ENCODE data around the gene PPCS. TPM values are rescaled to one million over a fixed set of nuclear protein-coding genes. Genes with fewer than 3 reads are reported as not detected.
"Not testable (repeated sequence)": the region's sequence is repeated elsewhere in the genome, so short reads cannot be mapped to it uniquely, and the experiment has no call there.

PPCS gene
- total RNA-seq, 4 donors from 2014 or later: 11.5 to 76.3 (median 46.7) TPM

DNA sequence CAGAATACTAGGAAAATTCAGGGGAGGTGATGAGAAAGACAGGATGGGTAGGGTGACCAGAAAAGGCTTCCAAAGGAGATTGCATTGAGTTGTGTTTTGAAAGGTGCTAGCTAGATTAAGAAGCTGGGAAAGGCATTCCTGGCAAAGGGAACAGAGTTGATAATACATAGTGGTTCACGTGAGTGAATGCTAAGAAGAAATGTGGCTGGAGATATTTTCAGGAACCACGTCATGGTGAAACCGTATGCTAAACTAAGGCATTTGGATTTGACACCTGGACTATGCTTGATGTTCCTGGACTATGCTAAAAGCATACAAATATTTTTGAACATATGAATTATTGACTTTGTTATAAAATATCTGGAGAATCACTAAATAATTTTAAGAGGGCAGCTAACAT lies 21.4 kb downstream of the PPCS start:
- Histone ChIP-seq H3K27ac (no peak overlapping the region), H3K4me3 (no peak overlapping the region), H3K36me3 (no peaks in the 10 kb centered on the region), H3K4me1 (no peaks in the 10 kb centered on the region), H3K27me3 (no peaks in the 10 kb centered on the region), H3K9me3 (no peaks in the 10 kb centered on the region)
- TF ChIP-seq CTCF (IDR thresholded peaks at IDR 0.05): no peak
- no peak for TF ChIP-seq POLR2A (IDR thresholded peaks at IDR 0.05)
- intact Hi-C loops (cut with DNase I; ENCODE audit: low total_unique reads): no loop called here
- no peak for DNase-seq

- Histone ChIP-seq H3K27me3 (no peaks in the 10 kb centered on the region), H3K27ac (no peak overlapping the region), H3K9me3 (no peaks in the 10 kb centered on the region), H3K4me1 (no peaks in the 10 kb centered on the region), H3K4me3 (no peak overlapping the region), H3K36me3 (no peaks in the 10 kb centered on the region)
- TF ChIP-seq POLR2A (IDR thresholded peaks at IDR 0.05) (no peak), CTCF (IDR thresholded peaks at IDR 0.05) (no peak)
- no peak for DNase-seq
- intact Hi-C loops (cut with DNase I; ENCODE audit: low total_unique reads): no loop called here
These were observed 23.3 kb downstream of the PPCS start for GRCh38 chr1:42479621-42480020.

DNA sequence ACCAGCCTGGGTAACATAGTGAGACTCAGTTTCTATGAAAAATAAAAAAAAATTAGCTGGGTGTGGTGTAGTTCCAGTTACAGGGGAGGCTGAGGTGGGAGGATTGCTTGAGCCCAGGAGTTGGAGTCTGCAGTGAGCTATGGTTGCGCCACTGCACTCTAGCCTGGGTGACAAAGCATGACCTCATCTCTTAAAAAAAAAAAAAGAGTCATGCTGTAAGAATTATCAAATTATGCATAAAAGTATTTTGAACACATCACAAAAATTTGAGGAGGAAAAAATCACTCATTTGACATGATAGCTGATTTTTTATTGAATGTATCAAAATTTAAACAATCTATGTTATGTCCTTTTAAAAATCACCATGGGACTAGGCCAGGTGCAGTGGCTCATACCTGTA lies 24.6 kb downstream of the PPCS start:
- Histone ChIP-seq H3K4me3 (no peak overlapping the region), H3K27ac (no peak overlapping the region), H3K27me3 (no peaks in the 10 kb centered on the region), H3K4me1 (no peaks in the 10 kb centered on the region), H3K9me3 (no peaks in the 10 kb centered on the region), H3K36me3 (no peaks in the 10 kb centered on the region)
- no peak for DNase-seq
- intact Hi-C loops (cut with DNase I; ENCODE audit: low total_unique reads): no loop called here
- TF ChIP-seq POLR2A (IDR thresholded peaks at IDR 0.05): no peak

- H3K9me3 ChIP-seq: no peaks in the 10 kb centered on the region
- H3K4me1 ChIP-seq: no peaks in the 10 kb centered on the region
- no peak for DNase-seq
- no peaks in the 10 kb centered on the region for H3K27me3 ChIP-seq
- no peak overlapping the region for H3K27ac ChIP-seq
- no peaks in the 10 kb centered on the region for H3K36me3 ChIP-seq
- intact Hi-C loops (cut with DNase I; ENCODE audit: low total_unique reads): no loop called here
- TF ChIP-seq POLR2A (IDR thresholded peaks at IDR 0.05): no peak
- TF ChIP-seq CTCF (IDR thresholded peaks at IDR 0.05): no peak
- H3K4me3 ChIP-seq: no peak overlapping the region
These were observed 26.4 kb downstream of the PPCS start for GRCh38 chr1:42482635-42483153.

- H3K27ac ChIP-seq: no peak overlapping the region
- no peaks in the 10 kb centered on the region for H3K27me3 ChIP-seq
- intact Hi-C loops (cut with DNase I; ENCODE audit: low total_unique reads): no loop called here
- no peak overlapping the region for H3K4me3 ChIP-seq
- TF ChIP-seq POLR2A (IDR thresholded peaks at IDR 0.05): no peak
- no peak for TF ChIP-seq CTCF (IDR thresholded peaks at IDR 0.05)
- no peaks in the 10 kb centered on the region for H3K9me3 ChIP-seq
- H3K4me1 ChIP-seq: no peaks in the 10 kb centered on the region
- H3K36me3 ChIP-seq: no peaks in the 10 kb centered on the region
- DNase-seq: no peak
These were observed 28.0 kb downstream of the PPCS start for GRCh38 chr1:42484382-42484781.

DNA sequence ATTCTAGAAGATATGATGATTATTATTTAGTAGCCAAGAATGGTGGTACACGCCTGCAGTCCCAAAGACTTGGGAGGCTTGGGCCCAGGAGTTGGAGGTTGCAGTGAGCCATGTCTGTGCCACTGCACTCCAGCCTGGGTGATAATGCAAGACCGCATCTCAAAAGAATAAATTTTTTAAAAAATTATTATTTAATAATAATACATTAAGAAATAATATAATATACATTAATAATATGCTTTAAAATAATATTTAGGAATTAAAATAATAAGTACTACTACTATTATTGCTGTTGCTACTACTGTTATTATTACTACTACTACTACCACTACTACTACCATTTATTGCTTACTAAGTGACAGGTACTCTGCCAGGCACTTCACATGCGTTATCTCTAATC lies 33.9 kb downstream of the PPCS start:
- Histone ChIP-seq H3K4me3 (no peak overlapping the region), H3K4me1 (no peaks in the 10 kb centered on the region), H3K36me3 (no peaks in the 10 kb centered on the region), H3K27me3 (no peaks in the 10 kb centered on the region), H3K9me3 (no peaks in the 10 kb centered on the region), H3K27ac (no peak overlapping the region)
- no peak for DNase-seq
- TF ChIP-seq POLR2A (IDR thresholded peaks at IDR 0.05): no peak
- TF ChIP-seq CTCF (IDR thresholded peaks at IDR 0.05): no peak
- intact Hi-C loops (cut with DNase I; ENCODE audit: low total_unique reads): no loop called here

GRCh38 chr1:42502031-42502430 lies 45.7 kb downstream of the PPCS start:
- DNase-seq; H3K36me3 ChIP-seq; H3K27me3 ChIP-seq; H3K4me3 ChIP-seq; H3K4me1 ChIP-seq; intact Hi-C loops (cut with DNase I; ENCODE audit: low total_unique reads); H3K27ac ChIP-seq: not testable (repeated sequence)
- peaks cover 0 to 27% of the 10 kb centered on the region in 2 donors for H3K9me3 ChIP-seq
